ENCODE data around the gene C19orf85.

GRCh38 chr19:55464039-55464661 lies 401 bp downstream of the C19orf85 start:
- TF ChIP-seq ZBTB7A (IDR thresholded peaks at IDR 0.05; ENCODE audit: low read depth), result no peak
- no peak for TF ChIP-seq MAX (IDR thresholded peaks at IDR 0.05)
- no peak for TF ChIP-seq TAF1 (IDR thresholded peaks at IDR 0.05; ENCODE audit: low read depth)
